Loucy (cell line): Measurements from ENCODE around the gene C17orf113.

ENCODE experiments used
- CTCF ChIP-seq: fragments of 200-600 bp; sonication (generic); conservative IDR thresholded peaks from 2 replicates; pipeline ENCODE4 v1.5.1; 2014; ENCODE audit warnings: mild to moderate bottlenecking, antibody characterized with exemption, low read length
- EZH2phosphoT487 ChIP-seq: fragments of 200-600 bp; IDR thresholded peaks from 2 replicates; pipeline ENCODE4 v1.6.1; 2018; ENCODE audit warnings: antibody characterized with exemption, mild to moderate bottlenecking, moderate library complexity, borderline replicate concordance

GRCh38 chr17:41992576-41992975 lies 57.8 kb downstream of the C17orf113 start:
- TF ChIP-seq CTCF (no peak), EZH2phosphoT487 (no peak)
